Chondrocyte (in vitro differentiated cells): ENCODE measurements around the gene TTYH3. TPM values are rescaled to one million over a fixed set of nuclear protein-coding genes. Genes with fewer than 3 reads are reported as not detected.

Experiments used
- DNase-seq: peaks from one replicate; pipeline ENCODE4 v3.0.0; 2021; ENCODE audit warnings: mixed read lengths, low spot score
- H3K27ac Mint-ChIP-seq: one replicate; pipeline ENCODE4 v1.8.0; 2021; ENCODE audit warnings: mild to moderate bottlenecking, moderate library complexity, mixed read lengths; ENCODE audit not compliant: unreplicated experiment
- H3K27me3 Mint-ChIP-seq: 2 replicates; pipeline ENCODE4 v1.8.0; 2021; ENCODE audit warnings: low read depth, mixed read lengths
- H3K36me3 Mint-ChIP-seq: 2 replicates; pipeline ENCODE4 v1.8.0; 2021; ENCODE audit warnings: low read depth, mixed read lengths
- H3K4me1 Mint-ChIP-seq: 2 replicates; pipeline ENCODE4 v1.8.0; 2021; ENCODE audit warnings: low read depth, mild to moderate bottlenecking, mixed read lengths
- H3K4me3 Mint-ChIP-seq: one replicate; pipeline ENCODE4 v1.8.0; 2021; ENCODE audit warnings: mild to moderate bottlenecking, moderate library complexity, mixed read lengths; ENCODE audit not compliant: unreplicated experiment
- H3K9me3 Mint-ChIP-seq: 2 replicates; pipeline ENCODE4 v1.8.0; 2021; ENCODE audit warnings: low read depth, mixed read lengths
- total RNA-seq: library from RNA; stranded (reverse); gene quantifications from 3 replicates; pipeline ENCODE4 v1.2.1, GENCODE V29; 2021
- TF ChIP-seq, protein P1 (sequence below): fragments of 200-600 bp; sonication (generic); IDR thresholded peaks from 2 replicates; pipeline ENCODE4 v1.5.0; 2021; ENCODE audit warnings: antibody characterized with exemption, mild to moderate bottlenecking, moderate library complexity

The TTYH3 gene
- total RNA-seq, 1 donor from 2014 or later = 196 TPM

DNA sequence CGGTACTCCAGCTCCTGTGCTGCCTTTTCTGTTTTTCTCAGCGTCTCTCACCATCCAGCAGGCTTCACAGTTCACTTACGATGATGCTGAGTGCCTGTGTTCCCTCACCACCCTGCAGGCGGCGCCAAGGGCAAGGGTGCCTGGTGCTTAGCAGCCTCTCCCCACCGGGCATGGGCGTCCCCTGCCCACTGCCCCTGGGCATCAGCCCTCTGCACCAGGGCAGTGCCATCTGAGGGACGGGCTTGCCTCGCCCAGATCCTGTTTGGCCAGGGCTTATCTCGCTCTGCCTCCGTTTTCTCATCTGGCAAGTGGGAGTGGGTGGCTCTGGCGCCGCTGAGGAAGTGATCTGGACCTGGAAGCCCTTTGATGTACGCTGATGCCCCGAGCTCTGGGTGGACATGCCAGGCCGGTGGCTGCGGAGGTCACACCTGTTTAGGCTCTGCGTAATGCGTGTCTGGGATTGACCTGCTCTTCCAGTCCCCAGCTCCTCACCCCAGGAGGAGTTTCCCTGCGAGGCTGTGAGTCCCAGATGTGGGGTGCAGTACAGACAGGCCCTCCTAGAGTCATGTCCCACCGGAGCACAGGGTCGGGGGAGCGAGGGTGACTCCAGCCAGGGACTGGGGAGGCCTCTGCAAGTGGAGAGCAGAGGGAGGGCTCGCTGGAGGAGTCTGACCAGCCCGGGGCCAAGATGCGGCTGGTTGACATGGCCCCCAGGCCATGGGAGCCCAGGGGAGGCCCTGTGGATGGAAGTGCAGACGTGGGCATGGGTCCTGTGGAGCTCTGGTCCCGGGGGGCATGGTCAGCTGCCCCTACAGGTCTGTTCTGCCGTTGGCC is 11.8 kb downstream of the TTYH3 start:
- no peaks in the 10 kb centered on the region for H3K27me3 Mint-ChIP-seq
- TF ChIP-seq, protein P1, sequence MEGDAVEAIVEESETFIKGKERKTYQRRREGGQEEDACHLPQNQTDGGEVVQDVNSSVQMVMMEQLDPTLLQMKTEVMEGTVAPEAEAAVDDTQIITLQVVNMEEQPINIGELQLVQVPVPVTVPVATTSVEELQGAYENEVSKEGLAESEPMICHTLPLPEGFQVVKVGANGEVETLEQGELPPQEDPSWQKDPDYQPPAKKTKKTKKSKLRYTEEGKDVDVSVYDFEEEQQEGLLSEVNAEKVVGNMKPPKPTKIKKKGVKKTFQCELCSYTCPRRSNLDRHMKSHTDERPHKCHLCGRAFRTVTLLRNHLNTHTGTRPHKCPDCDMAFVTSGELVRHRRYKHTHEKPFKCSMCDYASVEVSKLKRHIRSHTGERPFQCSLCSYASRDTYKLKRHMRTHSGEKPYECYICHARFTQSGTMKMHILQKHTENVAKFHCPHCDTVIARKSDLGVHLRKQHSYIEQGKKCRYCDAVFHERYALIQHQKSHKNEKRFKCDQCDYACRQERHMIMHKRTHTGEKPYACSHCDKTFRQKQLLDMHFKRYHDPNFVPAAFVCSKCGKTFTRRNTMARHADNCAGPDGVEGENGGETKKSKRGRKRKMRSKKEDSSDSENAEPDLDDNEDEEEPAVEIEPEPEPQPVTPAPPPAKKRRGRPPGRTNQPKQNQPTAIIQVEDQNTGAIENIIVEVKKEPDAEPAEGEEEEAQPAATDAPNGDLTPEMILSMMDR = peak; percentile 36
- peaks cover 59% of the 10 kb centered on the region for H3K4me1 Mint-ChIP-seq
- no peak for DNase-seq
- no peaks in the 10 kb centered on the region for H3K9me3 Mint-ChIP-seq
- H3K36me3 Mint-ChIP-seq = no peaks in the 10 kb centered on the region
- no peak overlapping the region for H3K4me3 Mint-ChIP-seq
- H3K27ac Mint-ChIP-seq = no peak overlapping the region

DNA sequence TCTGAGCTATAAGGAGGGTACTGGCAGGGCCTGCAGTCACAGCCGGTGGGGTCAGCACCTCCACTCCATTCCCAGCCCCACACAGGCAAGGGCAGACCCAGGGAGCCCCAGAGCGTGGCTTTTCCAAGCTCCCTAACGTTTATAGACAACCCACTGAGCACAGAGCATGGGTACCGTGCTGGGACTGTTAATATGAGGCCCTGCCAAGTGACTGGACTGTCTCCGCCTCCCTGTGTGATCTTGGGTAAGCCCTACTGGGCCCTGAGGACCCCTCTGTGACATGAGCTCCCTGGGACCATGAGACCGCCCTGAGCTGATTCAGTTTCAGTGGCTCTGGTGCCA is 12.4 kb downstream of the TTYH3 start:
- DNase-seq = no peak
- TF ChIP-seq, protein P1 = no peak
- H3K4me1 Mint-ChIP-seq = peaks cover 54% of the 10 kb centered on the region
- H3K4me3 Mint-ChIP-seq = no peak overlapping the region
- H3K27ac Mint-ChIP-seq = peak overlapping the region; percentile 2
- H3K9me3 Mint-ChIP-seq = no peaks in the 10 kb centered on the region
- no peaks in the 10 kb centered on the region for H3K27me3 Mint-ChIP-seq
- no peaks in the 10 kb centered on the region for H3K36me3 Mint-ChIP-seq

DNA sequence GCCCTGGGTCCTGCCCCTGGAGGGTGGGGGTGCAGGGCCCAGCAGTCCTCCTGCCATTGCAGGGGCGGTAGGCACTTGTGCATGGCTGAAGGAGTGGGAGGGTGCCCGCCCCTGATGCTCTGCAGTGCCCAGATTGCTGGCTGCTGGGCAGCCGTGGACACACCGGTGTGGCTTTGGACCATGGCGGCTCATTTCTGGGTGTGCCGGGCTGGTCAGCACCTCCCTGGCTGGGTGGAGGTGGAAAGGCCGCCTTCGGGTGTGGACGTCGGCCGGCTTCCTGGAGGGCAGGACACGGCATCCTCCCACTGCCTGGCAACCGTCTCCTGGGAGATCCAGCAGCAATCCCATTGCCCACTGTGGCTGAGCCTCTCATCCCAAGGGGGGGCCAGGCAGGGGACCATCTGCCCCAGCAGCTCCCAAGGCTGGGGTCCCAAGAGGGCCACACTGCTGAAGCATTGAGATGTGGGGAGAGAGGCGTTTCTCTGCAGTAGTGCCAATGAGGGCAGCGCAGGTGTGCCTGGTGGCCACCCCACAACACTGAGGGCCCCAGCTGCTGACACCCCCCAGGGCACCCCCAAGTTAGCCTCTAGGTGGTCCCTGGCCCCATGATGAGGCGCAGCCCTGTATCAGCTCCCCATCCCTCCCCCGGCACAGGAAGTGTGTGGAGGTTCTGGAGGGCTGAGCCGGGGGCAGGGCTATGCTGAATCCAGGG is 12.9 kb downstream of the TTYH3 start:
- Mint-ChIP-seq H3K27me3 (no peaks in the 10 kb centered on the region), H3K4me3 (peak overlapping the region; percentile 22), H3K27ac (peak overlapping the region; percentile 46), H3K9me3 (no peaks in the 10 kb centered on the region), H3K4me1 (peaks cover 50% of the 10 kb centered on the region), H3K36me3 (no peaks in the 10 kb centered on the region)
- TF ChIP-seq, protein P1 = no peak
- no peak for DNase-seq

DNA sequence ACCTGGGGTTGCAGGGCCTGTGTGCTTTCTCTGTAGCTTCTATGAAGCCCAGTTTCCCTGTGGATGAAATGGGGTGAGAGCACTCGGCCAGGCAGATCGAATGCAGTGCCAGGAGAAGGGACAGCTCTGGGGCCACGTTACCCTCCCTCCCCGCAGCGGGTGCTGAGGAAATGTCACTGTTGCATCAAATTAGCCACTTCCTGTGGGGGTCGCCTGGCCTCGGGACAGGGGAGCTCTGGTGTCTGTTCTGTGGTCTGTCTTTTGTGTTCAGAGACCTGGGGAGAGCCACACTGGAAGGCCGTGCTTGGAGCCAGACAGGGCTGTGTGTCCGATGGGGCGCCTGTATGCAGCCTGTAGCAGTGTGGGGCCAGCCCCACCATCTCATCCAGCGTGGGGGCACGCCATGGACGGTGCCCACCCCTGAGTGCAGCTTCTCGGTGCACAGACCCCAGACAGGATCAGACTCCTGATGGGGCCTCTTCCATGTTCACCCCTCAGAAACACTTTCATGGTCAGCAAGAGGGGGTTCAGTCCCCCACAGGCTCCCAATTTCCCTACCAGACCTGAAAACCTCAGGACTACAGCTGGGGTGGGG is 13.6 kb downstream of the TTYH3 start:
- H3K4me1 Mint-ChIP-seq = peaks cover 47% of the 10 kb centered on the region

DNA sequence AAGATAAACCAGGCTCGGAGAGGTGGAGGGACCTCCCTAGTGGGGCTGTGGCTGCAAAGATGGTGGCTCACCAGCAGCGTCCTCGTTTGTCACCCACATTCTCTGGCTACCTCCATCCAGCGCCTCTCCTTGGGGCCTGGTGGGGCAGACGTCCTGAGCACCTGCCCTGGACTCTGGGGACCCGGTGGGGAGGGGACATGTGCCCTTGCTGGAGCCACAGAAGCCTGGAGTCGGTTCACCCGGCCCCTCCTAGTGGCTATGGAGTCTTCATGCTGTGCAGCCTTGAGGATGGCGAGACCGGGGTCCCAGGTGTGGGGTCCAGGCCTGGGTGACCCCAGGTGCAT is 14.5 kb downstream of the TTYH3 start:
- no peak for DNase-seq
- Mint-ChIP-seq H3K9me3 (no peaks in the 10 kb centered on the region), H3K4me3 (no peak overlapping the region), H3K27ac (no peak overlapping the region), H3K4me1 (peaks cover 42% of the 10 kb centered on the region), H3K27me3 (no peaks in the 10 kb centered on the region), H3K36me3 (peaks cover 1% of the 10 kb centered on the region)
- TF ChIP-seq, protein P1 = no peak

More for the DNA sequence above, 13.6 kb downstream of the TTYH3 start:
- H3K27ac Mint-ChIP-seq = peak overlapping the region; percentile 46
- H3K36me3 Mint-ChIP-seq = no peaks in the 10 kb centered on the region
- TF ChIP-seq, protein P1 = no peak
- no peaks in the 10 kb centered on the region for H3K27me3 Mint-ChIP-seq
- DNase-seq = no peak
- no peak overlapping the region for H3K4me3 Mint-ChIP-seq
- H3K9me3 Mint-ChIP-seq = no peaks in the 10 kb centered on the region
